GM23338 (cell line): ENCODE data around the gene OCA2. TPM values are rescaled to one million over a fixed set of nuclear protein-coding genes. Genes with fewer than 3 reads are reported as not detected.

Source experiments
- ATAC-seq: fragments of 200-7000 bp; cut with Tn5 transposase; 3 replicates; pipeline ENCODE4 v1.9.1; 2020
- DNase-seq: peaks from one replicate; pipeline ENCODE4 v3.0.0-alpha.2; 2015; ENCODE audit warnings: low spot score
- H2AFZ ChIP-seq: fragments of 200-600 bp; sonication (generic); 2 replicates; pipeline ENCODE4 v1.8.0; 2016; ENCODE audit warnings: antibody characterized with exemption, mild to moderate bottlenecking, moderate library complexity
- H3F3A ChIP-seq: fragments of 200-600 bp; sonication (generic); replicated peaks from 2 replicates; pipeline ENCODE4 v1.8.0; 2017; ENCODE audit warnings: antibody characterized with exemption, mixed run types, low read depth
- H3K27ac ChIP-seq: fragments of 200-600 bp; sonication (generic); 2 replicates; pipeline ENCODE4 v1.6.1; 2016; ENCODE audit warnings: low read depth
- H3K27me3 ChIP-seq: fragments of 200-600 bp; sonication (generic); 2 replicates; pipeline ENCODE4 v1.8.0; 2016; ENCODE audit warnings: mild to moderate bottlenecking, mixed run types, moderate library complexity; ENCODE audit not compliant: insufficient read depth
- H3K36me3 ChIP-seq: fragments of 200-600 bp; sonication (generic); 2 replicates; pipeline ENCODE4 v1.8.0; 2016; ENCODE audit warnings: mild to moderate bottlenecking; ENCODE audit not compliant: insufficient read depth
- H3K4me1 ChIP-seq: fragments of 200-600 bp; sonication (generic); 2 replicates; pipeline ENCODE4 v1.8.0; 2016; ENCODE audit warnings: mild to moderate bottlenecking, moderate library complexity; ENCODE audit not compliant: insufficient read depth
- H3K4me2 ChIP-seq: fragments of 200-600 bp; sonication (generic); 2 replicates; pipeline ENCODE4 v1.7.1; 2017; ENCODE audit warnings: mixed run types
- H3K4me3 ChIP-seq: fragments of 200-600 bp; sonication (generic); 2 replicates; pipeline ENCODE4 v1.6.1; 2016; ENCODE audit warnings: mixed run types
- H3K79me2 ChIP-seq: fragments of 200-600 bp; sonication (generic); replicated peaks from 2 replicates; pipeline ENCODE4 v1.8.0; 2017; ENCODE audit warnings: mild to moderate bottlenecking; ENCODE audit not compliant: insufficient read depth
- H3K9me2 ChIP-seq: fragments of 200-600 bp; sonication (generic); 2 replicates; pipeline ENCODE4 v1.8.0; 2017; ENCODE audit not compliant: insufficient read depth
- H4K20me1 ChIP-seq: fragments of 200-600 bp; sonication (generic); replicated peaks from 2 replicates; pipeline ENCODE4 v1.8.0; 2017; ENCODE audit warnings: mild to moderate bottlenecking; ENCODE audit not compliant: insufficient read depth
- H3K27ac Mint-ChIP-seq: 2 replicates; pipeline ENCODE4 v1.8.0; 2020; ENCODE audit warnings: inconsistent platforms, mild to moderate bottlenecking, moderate library complexity, mixed read lengths
- H3K27me3 Mint-ChIP-seq: 3 replicates; pipeline ENCODE4 v1.8.0; 2022; ENCODE audit warnings: low read depth, mild to moderate bottlenecking, moderate library complexity, mixed read lengths, inconsistent platforms; ENCODE audit not compliant: insufficient read depth, poor library complexity
- H3K36me3 Mint-ChIP-seq: 3 replicates; pipeline ENCODE4 v1.8.0; 2021; ENCODE audit warnings: low read depth, mild to moderate bottlenecking, inconsistent platforms, moderate library complexity, mixed read lengths
- H3K4me1 Mint-ChIP-seq: 3 replicates; pipeline ENCODE4 v1.8.0; 2020; ENCODE audit warnings: mild to moderate bottlenecking, inconsistent platforms, mixed read lengths
- H3K4me3 Mint-ChIP-seq: 3 replicates; pipeline ENCODE4 v1.8.0; 2021; ENCODE audit warnings: moderate library complexity, mild to moderate bottlenecking, inconsistent platforms, mixed read lengths
- H3K9me3 Mint-ChIP-seq: 3 replicates; pipeline ENCODE4 v1.8.0; 2020; ENCODE audit warnings: moderate library complexity, mild to moderate bottlenecking, inconsistent platforms, mixed read lengths
- CTCF ChIP-seq, 2 experiments: fragments of 200-600 bp in 1 of 2; sonication (generic) in 1 of 2; conservative IDR thresholded peaks; 2 replicates each; pipeline versions ENCODE4 v1.5.1 to v1.6.1; 2016 to 2017; ENCODE audit warnings: antibody characterized with exemption in 2 of 2, low read depth in 2 of 2, mild to moderate bottlenecking in 2 of 2, moderate library complexity in 1 of 2
- ZNF331 ChIP-seq: fragments of 250-450 bp; sonication (Bioruptor Pico); IDR thresholded peaks from 2 replicates; pipeline ENCODE4 v1.5.0; 2020; ENCODE audit warnings: low read depth, mild to moderate bottlenecking, moderate library complexity
- ZNF462 ChIP-seq: fragments of 250-450 bp; sonication (Bioruptor Pico); IDR thresholded peaks from 2 replicates; pipeline ENCODE4 v1.5.0; 2020; ENCODE audit warnings: mild to moderate bottlenecking, moderate library complexity
- polyA plus RNA-seq: library from polyadenylated mRNA; unstranded; fragments of >200 nt; fragmentation: Nextera tagmentation; extraction: Ambion mirVana; gene quantifications from 2 replicates; pipeline ENCODE4 v1.2.1, GENCODE V29; 2016
- total RNA-seq: library from RNA; depleted of rRNA; stranded (reverse); fragments of >200 nt; shearing (Covaris generic); gene quantifications from 2 replicates; pipeline ENCODE4 v1.2.3, GENCODE V29; 2014

The OCA2 gene
- total and polyA plus RNA-seq, 2 experiments from 2014 or later: 0.40 to 0.69 TPM

- TF ChIP-seq ZNF462: no peak
Measured at GRCh38 chr15:28037969-28038590, 61.0 kb downstream of the OCA2 start (continued).

- Mint-ChIP-seq H3K27me3 (peaks cover 3% of the 10 kb centered on the region), H3K4me3 (no peak overlapping the region), H3K36me3 (no peaks in the 10 kb centered on the region), H3K9me3 (no peaks in the 10 kb centered on the region; the same call in 2 of the 3 replicates), H3K4me1 (no peaks in the 10 kb centered on the region), H3K27ac (no peak overlapping the region)
- Histone ChIP-seq H3K4me2 (no peak overlapping the region), H3F3A (no peaks in the 10 kb centered on the region), H3K79me2 (no peaks in the 10 kb centered on the region), H2AFZ (no peak overlapping the region), H4K20me1 (no peaks in the 10 kb centered on the region), H3K9me2 (no peaks in the 10 kb centered on the region), H3K27ac (no peak overlapping the region), H3K27me3 (no peaks in the 10 kb centered on the region), H3K4me1 (no peaks in the 10 kb centered on the region), H3K36me3 (no peaks in the 10 kb centered on the region), H3K4me3 (no peak overlapping the region)
- DNase-seq (peak; percentile 18), ATAC-seq (peak; percentile 29; the same call in 1 of the 3 replicates)
- TF ChIP-seq CTCF (conservative IDR thresholded peaks at IDR 0.05; ENCODE audit: low read depth in 2 of 2): peak; percentile 16 to 41; a peak in 2 of 4 replicates
- no peak for TF ChIP-seq ZNF331 (CRISPR knock-in tag)
Measured at GRCh38 chr15:28033443-28033842, 65.7 kb downstream of the OCA2 start.
